IPS-NIHi7 (cell line): ENCODE data around the gene AADACL4.

Source experiments
- DNase-seq: peaks from one replicate; pipeline ENCODE4 v3.0.0; 2012; ENCODE audit warnings: mixed read lengths; ENCODE audit errors: extremely low spot score

Gene AADACL4

GRCh38 chr1:12610941-12611340 lies 32.9 kb upstream of the AADACL4 start:
- no peak for DNase-seq

DNA sequence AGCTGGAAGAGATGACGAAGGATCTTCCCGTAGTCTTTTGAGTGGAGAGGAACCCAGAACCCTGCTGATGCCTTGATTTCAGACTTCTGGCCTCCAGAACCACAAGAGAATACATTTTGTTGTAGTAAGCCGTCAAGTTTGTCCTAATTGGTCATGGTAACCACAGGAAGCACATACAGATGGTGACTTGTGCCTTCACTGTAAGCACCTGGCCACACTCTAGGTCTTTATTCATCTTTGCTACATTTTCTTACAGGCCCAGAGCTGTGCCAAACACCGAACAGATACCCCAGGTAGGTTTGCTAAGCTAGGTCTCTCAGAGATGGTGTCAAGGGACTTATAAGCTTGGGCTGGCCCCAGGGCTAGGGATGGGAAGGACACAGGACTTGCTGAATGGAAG lies 30.7 kb upstream of the AADACL4 start:
- DNase-seq = no peak

DNA sequence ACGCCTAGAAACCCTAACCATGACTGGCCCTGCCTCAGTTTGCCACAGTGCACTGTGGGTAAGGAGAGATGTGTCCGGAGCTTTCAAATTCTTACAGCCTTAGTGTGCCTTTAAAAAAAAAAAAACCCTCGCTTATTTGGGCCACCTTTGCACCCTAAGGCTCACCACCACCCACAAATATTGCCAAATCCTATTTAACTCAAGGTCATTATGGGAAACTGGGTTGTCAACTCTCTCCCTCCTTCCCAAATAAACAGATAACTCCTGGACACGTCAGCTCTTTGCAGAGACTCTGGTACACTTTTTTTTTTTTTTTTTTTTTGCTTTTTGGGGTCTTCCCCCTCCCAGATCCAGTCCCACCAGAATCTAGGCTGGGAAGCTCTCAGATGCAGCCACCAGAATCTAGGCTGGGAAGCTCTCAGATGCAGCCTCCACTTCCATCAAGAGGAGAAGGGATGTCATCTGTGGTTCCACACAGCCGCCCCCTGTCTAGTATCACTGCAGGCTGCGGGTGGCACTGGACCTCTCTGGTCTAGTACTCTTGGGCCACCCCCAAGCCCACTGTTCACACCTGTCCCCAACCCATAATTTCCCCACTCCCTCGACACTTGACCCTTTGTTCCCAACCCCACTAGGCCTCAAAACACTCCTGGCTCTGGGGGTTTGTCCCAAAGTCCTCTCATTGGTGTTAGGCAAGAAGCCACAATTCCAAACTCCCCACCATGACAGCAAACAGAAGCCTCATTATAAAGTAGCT lies 29.3 kb upstream of the AADACL4 start:
- DNase-seq = no peak

GRCh38 chr1:12615159-12615864 lies 28.6 kb upstream of the AADACL4 start:
- peak; percentile 8 for DNase-seq

GRCh38 chr1:12615865-12616708 lies 27.8 kb upstream of the AADACL4 start:
- DNase-seq = peak; percentile 74

- DNase-seq = no peak
Observed at GRCh38 chr1:12616709-12617373, 27.0 kb upstream of the AADACL4 start.

GRCh38 chr1:12617511-12617900 lies 26.4 kb upstream of the AADACL4 start:
- no peak for DNase-seq

- peak; percentile 81 for DNase-seq
Observed at GRCh38 chr1:12617901-12618660, 25.8 kb upstream of the AADACL4 start, which contains the start of gene DHRS3. DHRS3 (minus strand) TSS chr1:12618210; CDS start chr1:12617348, 862 bp downstream.

GRCh38 chr1:12618661-12618964 lies 25.3 kb upstream of the AADACL4 start:
- no peak for DNase-seq

- peak; percentile 84 for DNase-seq
Observed at GRCh38 chr1:12618965-12619791, 24.7 kb upstream of the AADACL4 start.

- DNase-seq = peak; percentile 82
Observed at GRCh38 chr1:12619792-12620487, 23.9 kb upstream of the AADACL4 start.

- no peak for DNase-seq
Observed at GRCh38 chr1:12620488-12620865, 23.4 kb upstream of the AADACL4 start.

DNA sequence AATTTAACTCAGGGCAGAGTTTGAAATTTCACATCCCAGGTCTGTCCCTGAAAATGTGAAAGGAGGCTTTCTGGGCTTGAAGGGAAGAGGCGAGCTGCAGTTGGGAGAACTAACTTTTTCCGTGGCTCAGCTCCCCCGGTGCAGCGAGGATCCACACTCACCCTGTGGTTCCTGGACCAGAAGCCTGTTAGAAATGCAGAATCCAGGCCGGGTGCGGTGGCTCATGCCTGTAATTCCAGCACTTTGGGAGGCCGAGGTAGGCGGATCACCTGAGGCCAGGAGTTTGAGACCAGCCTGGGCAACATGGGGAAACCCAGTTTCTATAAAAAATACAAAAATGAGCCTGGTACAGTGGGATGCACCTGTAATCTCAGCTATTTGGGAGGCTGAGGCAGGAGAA lies 23.0 kb upstream of the AADACL4 start:
- DNase-seq = no peak

DNA sequence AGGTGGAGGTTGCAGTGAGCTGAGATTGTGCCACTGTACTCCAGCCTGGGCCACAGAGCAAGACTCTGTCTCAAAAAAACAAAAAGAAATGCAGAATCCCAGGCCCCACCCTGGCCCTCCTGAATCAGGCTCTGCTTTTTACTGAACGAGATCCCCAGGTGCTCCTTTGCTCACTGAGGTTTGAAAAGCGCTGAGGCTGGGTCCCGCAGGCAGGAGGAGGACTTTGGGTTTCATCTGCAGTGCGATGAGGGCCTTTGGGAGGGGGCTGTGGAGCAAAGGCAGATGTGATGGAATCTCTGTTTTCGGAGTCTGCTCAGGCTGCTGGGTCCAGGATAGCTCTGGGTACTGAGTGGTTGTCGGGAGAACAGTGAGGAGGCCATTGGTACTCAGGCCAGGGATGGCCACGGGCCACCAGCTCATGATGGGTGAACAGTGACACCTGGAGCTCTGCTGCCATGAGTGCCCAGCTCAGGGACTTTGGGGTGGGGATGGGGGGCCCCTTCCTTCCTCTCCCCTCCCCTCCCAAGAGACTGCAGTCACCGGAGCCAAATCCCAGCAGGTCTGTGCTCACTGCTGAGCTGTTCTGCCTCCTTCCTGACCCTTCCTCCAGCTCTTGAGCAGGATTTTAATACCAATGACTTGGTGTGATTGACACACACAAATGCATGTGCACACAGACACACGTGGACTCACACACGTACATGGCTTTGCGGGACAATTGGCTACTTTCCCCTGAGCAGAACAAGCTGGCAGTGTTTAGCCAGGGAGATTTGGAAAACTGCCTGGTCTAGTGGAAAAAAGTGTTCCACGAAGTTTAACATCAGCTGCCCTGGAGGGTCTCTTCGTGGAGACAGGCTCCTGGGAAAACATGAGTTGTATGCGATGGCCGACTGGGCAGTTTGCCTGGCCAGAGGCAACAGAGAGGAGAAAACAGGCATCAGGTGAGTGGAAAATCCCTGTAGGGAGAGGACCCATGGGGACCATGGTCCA lies 22.2 kb upstream of the AADACL4 start:
- DNase-seq = no peak

GRCh38 chr1:12622506-12622905 lies 21.4 kb upstream of the AADACL4 start:
- DNase-seq = no peak

DNA sequence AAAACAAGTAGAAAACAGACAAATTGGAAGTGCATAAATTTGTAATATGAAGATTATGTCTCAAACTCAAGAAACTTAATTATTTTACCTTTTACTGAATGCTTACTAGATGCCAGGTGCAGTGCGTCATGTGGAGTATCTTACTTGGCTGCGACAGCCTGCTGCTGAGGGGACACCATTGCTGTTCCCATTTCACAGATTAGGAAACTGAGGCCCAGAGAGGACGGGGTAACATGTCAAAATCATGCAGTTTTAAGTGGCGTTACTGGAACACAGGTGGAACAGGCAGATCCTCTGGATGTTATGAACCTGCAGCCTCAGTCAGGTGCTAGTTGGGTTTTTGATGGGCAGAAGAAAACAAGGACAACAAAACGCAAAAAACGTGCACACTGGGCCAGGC lies 18.6 kb upstream of the AADACL4 start:
- DNase-seq = no peak

- DNase-seq = no peak
Observed at GRCh38 chr1:12626888-12627287, 17.0 kb upstream of the AADACL4 start.

DNA sequence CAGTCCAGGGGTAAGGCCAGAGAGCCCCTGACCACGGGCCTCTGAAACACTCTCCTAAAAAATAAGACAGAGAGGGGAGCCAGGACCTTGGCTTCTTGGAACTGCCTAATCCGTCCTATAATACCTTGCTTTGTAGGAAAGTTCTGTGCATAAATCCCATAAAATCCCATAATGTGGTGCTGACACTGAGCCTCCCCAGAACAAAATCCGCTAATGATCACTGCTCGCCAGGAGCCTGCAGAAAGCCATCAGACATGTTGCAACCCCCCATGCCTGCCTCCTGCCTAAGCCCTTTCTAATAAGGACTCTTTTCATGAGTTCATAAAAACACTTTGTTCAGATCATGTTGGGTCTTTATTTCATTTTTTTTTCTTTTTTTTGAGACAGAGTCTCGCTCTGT lies 16.6 kb upstream of the AADACL4 start:
- DNase-seq = no peak
